HepG2 (cell line): ENCODE data around the gene ITPK1. TPM values are rescaled to one million over a fixed set of nuclear protein-coding genes. Genes with fewer than 3 reads are reported as not detected.
A peak's percentile ranks its signal among the peaks of the same experiment; 100 is the strongest.

ENCODE experiments used
- ATAC-seq: fragments of 200-7000 bp; cut with Tn5 transposase; 3 replicates; pipeline ENCODE4 v1.9.1; 2020; ENCODE audit warnings: mild to moderate bottlenecking, moderate library complexity
- BruUV-seq: library from RNA; stranded (reverse); fragments of 400-500 nt; replicated peaks from 2 replicates; lab custom pipeline; 2021; lab: Mats Ljungman, UMichigan
- CTCF ChIA-PET: fragments of 300-600 bp; formaldehyde crosslinking; extraction: SDS; loops from one replicate; lab custom pipeline; 2021; ENCODE audit warnings: low total read pairs, inconsistent platforms, low intra/inter-chr PET ratio; lab: Yijun Ruan, JAX
- POLR2A ChIA-PET: fragments of 350-600 bp; sonication (Branson Sonifier 250); formaldehyde crosslinking; loops from one replicate; lab custom pipeline; 2020; ENCODE audit warnings: antibody characterized with exemption, inconsistent platforms; lab: Yijun Ruan, JAX
- DNase-seq: peaks from one replicate; pipeline ENCODE4 v3.0.0-alpha.2; 2015; ENCODE audit warnings: low spot score
- FAIRE-seq: peaks from 3 replicates; lab custom pipeline; 2011; peaks lifted over from hg19 to GRCh38; lab: Jason Lieb, UNC
- H2AFZ ChIP-seq: one replicate; pipeline ENCODE4 v1.6.1; 2011; ENCODE audit warnings: low read length, inconsistent platforms
- H3K27ac ChIP-seq: fragments of 300-600 bp; 3 replicates; pipeline ENCODE4 v1.8.0; 2011; ENCODE audit warnings: mixed run types, mild to moderate bottlenecking, mixed read lengths, low read length, inconsistent platforms; ENCODE audit not compliant: insufficient read depth; ENCODE audit errors: extremely low read length
- H3K27me3 ChIP-seq, 2 experiments: fragments of 200-600 bp in 1 of 2; 2 replicates in 1 of 2; 3 replicates in 1 of 2; pipeline versions ENCODE4 v1.6.0 to v1.8.0; 2011; ENCODE audit warnings: low read length in 2 of 2, mild to moderate bottlenecking in 2 of 2, moderate library complexity in 2 of 2, inconsistent platforms in 1 of 2; ENCODE audit not compliant: insufficient read depth in 2 of 2, control insufficient read depth in 1 of 2
- H3K36me3 ChIP-seq, 2 experiments: fragments of 200-600 bp in 1 of 2; replicated peaks in 1 of 2; 2 replicates in 1 of 2; 3 replicates in 1 of 2; pipeline versions ENCODE4 v1.5.1 to v1.8.0; 2011; ENCODE audit warnings: low read length in 2 of 2, inconsistent platforms in 1 of 2; ENCODE audit not compliant: insufficient read depth in 2 of 2, control insufficient read depth in 1 of 2
- H3K4me1 ChIP-seq: 2 replicates; pipeline ENCODE4 v1.5.1; 2012; ENCODE audit warnings: low read length, inconsistent platforms; ENCODE audit not compliant: insufficient read depth
- H3K4me2 ChIP-seq: 2 replicates; pipeline ENCODE4 v1.6.0; 2011; ENCODE audit warnings: low read depth, low read length, inconsistent platforms
- H3K4me3 ChIP-seq, 3 experiments: fragments of 200-600 bp in 1 of 3; sonication (generic), shearing (Covaris generic) in 1 of 3; replicated peaks in 1 of 3; 2 replicates each; pipeline ENCODE4 v1.5.1; 2011 to 2016; ENCODE audit warnings: low read length in 3 of 3, inconsistent platforms in 2 of 3, low read depth in 2 of 3, mild to moderate bottlenecking in 2 of 3, control low read depth in 1 of 3, mixed read lengths in 1 of 3; ENCODE audit not compliant: insufficient read depth in 1 of 3
- H3K79me2 ChIP-seq: one replicate; pipeline ENCODE4 v1.6.1; 2011; ENCODE audit warnings: low read length, inconsistent platforms; ENCODE audit not compliant: insufficient read depth
- H3K9ac ChIP-seq: 2 replicates; pipeline ENCODE4 v1.6.0; 2011; ENCODE audit warnings: mild to moderate bottlenecking, low read depth, low read length, inconsistent platforms; ENCODE audit not compliant: insufficient read depth
- H3K9me3 ChIP-seq: 2 replicates; pipeline ENCODE4 v1.5.1; 2012; ENCODE audit warnings: mild to moderate bottlenecking, low read length
- H4K20me1 ChIP-seq: 2 replicates; pipeline ENCODE4 v1.6.0; 2011; ENCODE audit warnings: inconsistent platforms, mild to moderate bottlenecking, low read length, moderate library complexity; ENCODE audit not compliant: insufficient read depth
- FOXK2 ChIP-seq: fragments of 450-650 bp; IDR thresholded peaks from 2 replicates; pipeline ENCODE4 v1.6.1; 2016
- GATAD1 ChIP-seq: IDR thresholded peaks from 2 replicates; pipeline ENCODE4 v1.6.1; 2016; ENCODE audit warnings: missing genetic modification reagents, missing compliant biosample characterization
- HOXA7 ChIP-seq: sonication (generic); formaldehyde crosslinking; IDR thresholded peaks from 2 replicates; pipeline ENCODE4 v1.8.1; 2022; ENCODE audit warnings: mild to moderate bottlenecking, missing genetic modification reagents, moderate library complexity
- HOXD1 ChIP-seq: sonication (generic); formaldehyde crosslinking; IDR thresholded peaks from 2 replicates; pipeline ENCODE4 v1.5.0; 2020; ENCODE audit warnings: missing genetic modification reagents
- KDM1A ChIP-seq: IDR thresholded peaks from 2 replicates; pipeline ENCODE4 v1.6.1; 2016; ENCODE audit warnings: missing compliant biosample characterization
- MTA1 ChIP-seq: sonication (generic); formaldehyde crosslinking; IDR thresholded peaks from 2 replicates; pipeline ENCODE4 v1.4.0; 2020; ENCODE audit warnings: missing genetic modification reagents, mild to moderate bottlenecking, borderline replicate concordance
- PITX1 ChIP-seq: sonication (generic); formaldehyde crosslinking; IDR thresholded peaks from 2 replicates; pipeline ENCODE4 v1.5.1; 2020; ENCODE audit warnings: mild to moderate bottlenecking, missing genetic modification reagents
- SYNCRIP ChIP-seq: fragments of 200-400 bp; formaldehyde crosslinking; IDR thresholded peaks from 2 replicates; pipeline ENCODE4 v1.6.1; 2018; ENCODE audit warnings: mild to moderate bottlenecking, low read depth, low read length; ENCODE audit not compliant: insufficient read depth
- ZNF136 ChIP-seq: sonication (generic); formaldehyde crosslinking; IDR thresholded peaks from 2 replicates; pipeline ENCODE4 v1.8.1; 2022; ENCODE audit warnings: low read depth, mild to moderate bottlenecking, moderate library complexity, missing genetic modification reagents
- ZNF232 ChIP-seq: sonication (generic); formaldehyde crosslinking; IDR thresholded peaks from 2 replicates; pipeline ENCODE4 v1.4.0; 2020; ENCODE audit warnings: missing genetic modification reagents, borderline replicate concordance
- ZNF484 ChIP-seq: sonication (generic); formaldehyde crosslinking; IDR thresholded peaks from 2 replicates; pipeline ENCODE4 v1.5.1; 2020; ENCODE audit warnings: mild to moderate bottlenecking, low read depth, missing genetic modification reagents, borderline replicate concordance
- ZNF513 ChIP-seq: sonication (generic); formaldehyde crosslinking; conservative IDR thresholded peaks from 2 replicates; pipeline ENCODE4 v1.5.0; 2020; ENCODE audit warnings: missing genetic modification reagents
- ZNF577 ChIP-seq: sonication (generic); formaldehyde crosslinking; IDR thresholded peaks from 2 replicates; pipeline ENCODE4 v1.4.0; 2020; ENCODE audit warnings: mild to moderate bottlenecking, low read depth, missing genetic modification reagents, borderline replicate concordance
- ZNF703 ChIP-seq: sonication (generic); formaldehyde crosslinking; IDR thresholded peaks from 2 replicates; pipeline ENCODE4 v1.5.1; 2020; ENCODE audit warnings: missing genetic modification reagents, mild to moderate bottlenecking, moderate library complexity, borderline replicate concordance
- ZNF746 ChIP-seq: sonication (generic); formaldehyde crosslinking; IDR thresholded peaks from 2 replicates; pipeline ENCODE4 v1.8.0; 2022; ENCODE audit warnings: mild to moderate bottlenecking, missing genetic modification reagents
- WGBS: methylation state at CpG from one replicate; pipeline ENCODE4 v1.1.6; 2017; ENCODE audit warnings: low lambda C conversion rate; 5-methylcytosine and 5-hydroxymethylcytosine counted together
- in situ Hi-C: cut with HindIII; loops from 2 replicates; pipeline ENCODE4 v1.10.0; 2017; ENCODE audit warnings: low pct_unique_long_range_greater_than_20kb; ENCODE audit not compliant: extremely low pct_ligation_motif_present
- intact Hi-C: fragments of 100-400 bp; cut with micrococcal nuclease; formaldehyde crosslinking; loops from one replicate; pipeline ENCODE4 v1.10.0; 2022; ENCODE audit not compliant: unreplicated experiment
- polyA plus RNA-seq, 8 experiments: library from polyadenylated mRNA; depleted of rRNA in 3 of 8; stranded (reverse) in 7 of 8; unstranded in 1 of 8; fragments of >200 nt; fragmentation: Illumina TruSeq in 4 of 8; extraction: Trizol in 4 of 8; gene quantifications; 2 replicates each; pipeline versions ENCODE4 v1.2.1 to v1.2.3, GENCODE V29; 2011 to 2016; ENCODE audit warnings: low read depth in 4 of 8, missing spikeins in 1 of 8, mixed read lengths in 1 of 8; ENCODE audit not compliant: insufficient read depth in 1 of 8
- total RNA-seq, 5 experiments: library from RNA; depleted of rRNA; stranded (reverse); fragments of >200 nt; fragmentation: Illumina TruSeq; extraction: Trizol; gene quantifications; 2 replicates each; pipeline ENCODE4 v1.2.3, GENCODE V29; 2016; ENCODE audit warnings: low read depth in 1 of 5
- TF ChIP-seq, protein P1 (sequence below): sonication (generic); formaldehyde crosslinking; IDR thresholded peaks from 2 replicates; pipeline ENCODE4 v1.9.0; 2021; ENCODE audit warnings: missing genetic modification reagents, mild to moderate bottlenecking, borderline replicate concordance
- TF ChIP-seq, protein P2 (sequence below): sonication (generic); formaldehyde crosslinking; IDR thresholded peaks from 2 replicates; pipeline ENCODE4 v1.8.1; 2023; ENCODE audit warnings: missing genetic modification reagents, mild to moderate bottlenecking, borderline replicate concordance
- TF ChIP-seq, protein P3 (sequence below): sonication (generic); formaldehyde crosslinking; IDR thresholded peaks from 2 replicates; pipeline ENCODE4 v1.4.0; 2020; ENCODE audit warnings: mild to moderate bottlenecking, missing genetic modification reagents
- TF ChIP-seq, protein P4 (sequence below): sonication (generic); formaldehyde crosslinking; IDR thresholded peaks from 2 replicates; pipeline ENCODE4 v1.4.0; 2020; ENCODE audit warnings: missing genetic modification reagents

ITPK1 gene
- total and polyA plus RNA-seq, 2 of the 13 experiments (the other 11 are each of a cell fraction or from before 2014, with no cell fraction given): 20.5 to 47.5 TPM

GRCh38 chr14:92902726-92903125 lies 213.0 kb downstream of the ITPK1 start:
- CTCF ChIA-PET: no interaction called here
- in situ Hi-C loops: no loop called here

More at GRCh38 chr14:92902726-92903125, 213.0 kb downstream of the ITPK1 start:
- 9% methylated on average over 13 of the region's 17 CpGs for WGBS
- Histone ChIP-seq H4K20me1 (no peaks in the 10 kb centered on the region), H3K27me3 (peaks cover 0 to 16% of the 10 kb centered on the region in 2 experiments; a peak in 3 of 5 replicates), H3K4me1 (peaks cover 46% of the 10 kb centered on the region), H3K9me3 (no peaks in the 10 kb centered on the region), H3K79me2 (no peaks in the 10 kb centered on the region), H3K4me2 (peak overlapping the region; percentile 32), H3K36me3 (no peaks in the 10 kb centered on the region), H2AFZ (no peak overlapping the region), H3K27ac (no peak overlapping the region), H3K4me3 (no peak overlapping the region), H3K9ac (no peak overlapping the region)
- TF ChIP-seq, protein P1, sequence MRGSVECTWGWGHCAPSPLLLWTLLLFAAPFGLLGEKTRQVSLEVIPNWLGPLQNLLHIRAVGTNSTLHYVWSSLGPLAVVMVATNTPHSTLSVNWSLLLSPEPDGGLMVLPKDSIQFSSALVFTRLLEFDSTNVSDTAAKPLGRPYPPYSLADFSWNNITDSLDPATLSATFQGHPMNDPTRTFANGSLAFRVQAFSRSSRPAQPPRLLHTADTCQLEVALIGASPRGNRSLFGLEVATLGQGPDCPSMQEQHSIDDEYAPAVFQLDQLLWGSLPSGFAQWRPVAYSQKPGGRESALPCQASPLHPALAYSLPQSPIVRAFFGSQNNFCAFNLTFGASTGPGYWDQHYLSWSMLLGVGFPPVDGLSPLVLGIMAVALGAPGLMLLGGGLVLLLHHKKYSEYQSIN: no peak
- TF ChIP-seq GATAD1 (CRISPR knock-in tag) (no peak), FOXK2 (no peak), ZNF746 (no peak), HOXD1 (CRISPR knock-in tag) (no peak), ZNF513 (no peak), KDM1A (CRISPR knock-in tag) (no peak), SYNCRIP (no peak), HOXA7 (CRISPR knock-in tag) (no peak), ZNF232 (CRISPR knock-in tag) (no peak), ZNF484 (CRISPR knock-in tag) (no peak), ZNF703 (CRISPR knock-in tag) (no peak), PITX1 (no peak), MTA1 (no peak), ZNF136 (CRISPR knock-in tag) (no peak), ZNF577 (no peak)
- TF ChIP-seq, protein P2, sequence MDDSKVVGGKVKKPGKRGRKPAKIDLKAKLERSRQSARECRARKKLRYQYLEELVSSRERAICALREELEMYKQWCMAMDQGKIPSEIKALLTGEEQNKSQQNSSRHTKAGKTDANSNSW (CRISPR knock-in tag): no peak
- TF ChIP-seq, protein P3, sequence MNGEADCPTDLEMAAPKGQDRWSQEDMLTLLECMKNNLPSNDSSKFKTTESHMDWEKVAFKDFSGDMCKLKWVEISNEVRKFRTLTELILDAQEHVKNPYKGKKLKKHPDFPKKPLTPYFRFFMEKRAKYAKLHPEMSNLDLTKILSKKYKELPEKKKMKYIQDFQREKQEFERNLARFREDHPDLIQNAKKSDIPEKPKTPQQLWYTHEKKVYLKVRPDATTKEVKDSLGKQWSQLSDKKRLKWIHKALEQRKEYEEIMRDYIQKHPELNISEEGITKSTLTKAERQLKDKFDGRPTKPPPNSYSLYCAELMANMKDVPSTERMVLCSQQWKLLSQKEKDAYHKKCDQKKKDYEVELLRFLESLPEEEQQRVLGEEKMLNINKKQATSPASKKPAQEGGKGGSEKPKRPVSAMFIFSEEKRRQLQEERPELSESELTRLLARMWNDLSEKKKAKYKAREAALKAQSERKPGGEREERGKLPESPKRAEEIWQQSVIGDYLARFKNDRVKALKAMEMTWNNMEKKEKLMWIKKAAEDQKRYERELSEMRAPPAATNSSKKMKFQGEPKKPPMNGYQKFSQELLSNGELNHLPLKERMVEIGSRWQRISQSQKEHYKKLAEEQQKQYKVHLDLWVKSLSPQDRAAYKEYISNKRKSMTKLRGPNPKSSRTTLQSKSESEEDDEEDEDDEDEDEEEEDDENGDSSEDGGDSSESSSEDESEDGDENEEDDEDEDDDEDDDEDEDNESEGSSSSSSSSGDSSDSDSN (CRISPR knock-in tag): no peak
- TF ChIP-seq, protein P4, sequence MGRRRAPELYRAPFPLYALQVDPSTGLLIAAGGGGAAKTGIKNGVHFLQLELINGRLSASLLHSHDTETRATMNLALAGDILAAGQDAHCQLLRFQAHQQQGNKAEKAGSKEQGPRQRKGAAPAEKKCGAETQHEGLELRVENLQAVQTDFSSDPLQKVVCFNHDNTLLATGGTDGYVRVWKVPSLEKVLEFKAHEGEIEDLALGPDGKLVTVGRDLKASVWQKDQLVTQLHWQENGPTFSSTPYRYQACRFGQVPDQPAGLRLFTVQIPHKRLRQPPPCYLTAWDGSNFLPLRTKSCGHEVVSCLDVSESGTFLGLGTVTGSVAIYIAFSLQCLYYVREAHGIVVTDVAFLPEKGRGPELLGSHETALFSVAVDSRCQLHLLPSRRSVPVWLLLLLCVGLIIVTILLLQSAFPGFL (CRISPR knock-in tag): no peak
- intact Hi-C loops: no loop called here
- no TSS peak for BruUV-seq
- POLR2A ChIA-PET: no interaction called here
- FAIRE-seq (no peak), DNase-seq (no peak), ATAC-seq (no peak; the same call in 2 of the 3 replicates)
